Stomach (tissue), 19 donors: ENCODE results near the gene B3GLCT. TPM values are rescaled to one million over a fixed set of nuclear protein-coding genes. Genes with fewer than 3 reads are reported as not detected.

Source experiments
- DNase-seq, 2 donors: peaks; one replicate each; pipeline versions ENCODE4 v3.0.0 to v3.0.0-alpha.2; 2013 to 2019
- H3K27ac ChIP-seq, 5 donors: fragments of 200-600 bp in 4 of 5; sonication (generic) in 4 of 5; one replicate each; pipeline ENCODE4 v1.5.1; 2013 to 2019; ENCODE audit warnings: mild to moderate bottlenecking in 1 of 5, moderate library complexity in 1 of 5
- H3K27me3 ChIP-seq, 3 donors: fragments of 200-600 bp; sonication (generic); one replicate each; pipeline ENCODE4 v1.5.1; 2017 to 2019; ENCODE audit warnings: mixed run types in 1 of 3
- H3K36me3 ChIP-seq, 4 donors: fragments of 200-600 bp; sonication (generic); 1 replicate in 3 of 4; 2 replicates in 1 of 4; pipeline ENCODE4 v1.5.1; 2016 to 2019
- H3K4me1 ChIP-seq, 4 donors: fragments of 200-600 bp; sonication (generic); one replicate each; pipeline ENCODE4 v1.5.1; 2016 to 2019
- H3K4me3 ChIP-seq, 4 donors: fragments of 200-600 bp; sonication (generic) in 3 of 4; one replicate each; pipeline ENCODE4 v1.5.1; 2016 to 2019; ENCODE audit warnings: mild to moderate bottlenecking in 1 of 4
- H3K9me3 ChIP-seq, 4 donors: fragments of 200-600 bp; sonication (generic); one replicate each; pipeline ENCODE4 v1.5.1; 2016 to 2019
- EP300 ChIP-seq: sonication (generic); formaldehyde crosslinking; IDR thresholded peaks from one replicate; pipeline ENCODE4 v1.6.1; 2017; ENCODE audit warnings: antibody characterized with exemption
- POLR2A ChIP-seq, 4 donors: fragments of 450-650 bp; IDR thresholded peaks; one replicate each; pipeline ENCODE4 v1.6.1; 2016; ENCODE audit warnings: antibody characterized with exemption in 4 of 4, control low read depth in 2 of 4, mild to moderate bottlenecking in 1 of 4, moderate library complexity in 1 of 4
- POLR2AphosphoS5 ChIP-seq, 3 donors: sonication (generic); formaldehyde crosslinking; IDR thresholded peaks; one replicate each; pipeline ENCODE4 v1.6.1; 2016; ENCODE audit warnings: antibody characterized with exemption in 3 of 3
- WGBS, 5 donors: extraction: QIAGEN DNeasy Blood & Tissue Kit in 3 of 5; methylation state at CpG; one replicate each; pipeline versions ENCODE4 v1.1.5 to v1.1.7; 2013 to 2018; 5-methylcytosine and 5-hydroxymethylcytosine counted together
- intact Hi-C: fragments of 100-400 bp; cut with DNase I; formaldehyde crosslinking; loops from one replicate; pipeline ENCODE4 v1.15.1; 2023; ENCODE audit warnings: low total_unique reads
- long read RNA-seq, 10 donors: transcript quantifications; one replicate each; lab custom pipeline, GENCODE V29; 2026
- polyA plus RNA-seq, 3 donors: library from polyadenylated mRNA; stranded (reverse); fragments of 200-250 nt; gene quantifications; one replicate each; pipeline ENCODE4 v1.2.3, GENCODE V29; 2013
- total RNA-seq, 5 donors: library from RNA; depleted of rRNA; stranded (reverse); fragments of >200 nt; gene quantifications; one replicate each; pipeline versions ENCODE4 v1.1.0 to v1.2.3, GENCODE V29; 2014 to 2016
- TF ChIP-seq, protein P1 (sequence below), 7 experiments: fragments of 450-650 bp in 4 of 7; fragments of 200-600 bp in 3 of 7; sonication (generic) in 3 of 7; IDR thresholded peaks; one replicate each; pipeline ENCODE4 v1.5.1; 2016 to 2019; ENCODE audit warnings: antibody characterized with exemption in 7 of 7, control low read depth in 2 of 7, mild to moderate bottlenecking in 1 of 7
- donor health status: healthy with polysubstance abuse.
- donor health status: Bipolar disorder and iron deficiency.
- donor health status: healthy.

The B3GLCT gene
- 10 to 100 TPM in 2 of 5 donors, 1 to 10 TPM in 1, not detected in 2; 9.6 to 16.1 (median 15.4) TPM for total RNA-seq
- polyA plus RNA-seq = 1 to 10 TPM in 2 of 3 donors, under 1 TPM in 1; 0.76 to 3.3 (median 1.6) TPM
- long read RNA-seq, donor 1, full-length matches to known transcripts = 1 of 1 reads
- long read RNA-seq, donor 1, partial matches to known transcripts = 0 of 1 reads
- long read RNA-seq, donor 1, other reads (novel, unspliced or antisense) = 0 of 1 reads
- long read RNA-seq, donor 2, full-length matches to known transcripts = 4 of 4 reads
- long read RNA-seq, donor 2, partial matches to known transcripts = 0 of 4 reads
- long read RNA-seq, donor 2, other reads (novel, unspliced or antisense) = 0 of 4 reads
- long read RNA-seq, donor 3 = 0 reads
- long read RNA-seq, donor 4, full-length matches to known transcripts = 1 of 1 reads
- long read RNA-seq, donor 4, partial matches to known transcripts = 0 of 1 reads
- long read RNA-seq, donor 4, other reads (novel, unspliced or antisense) = 0 of 1 reads
- long read RNA-seq, donor 5, full-length matches to known transcripts = 4 of 4 reads
- long read RNA-seq, donor 5, partial matches to known transcripts = 0 of 4 reads
- long read RNA-seq, donor 5, other reads (novel, unspliced or antisense) = 0 of 4 reads
- long read RNA-seq, donor 6, full-length matches to known transcripts = 2 of 2 reads
- long read RNA-seq, donor 6, partial matches to known transcripts = 0 of 2 reads
- long read RNA-seq, donor 6, other reads (novel, unspliced or antisense) = 0 of 2 reads
- long read RNA-seq, donor 7, full-length matches to known transcripts = 2 of 2 reads
- long read RNA-seq, donor 7, partial matches to known transcripts = 0 of 2 reads
- long read RNA-seq, donor 7, other reads (novel, unspliced or antisense) = 0 of 2 reads
- long read RNA-seq, donor 8 = 0 reads
- long read RNA-seq, donor 9, full-length matches to known transcripts = 1 of 1 reads
- long read RNA-seq, donor 9, partial matches to known transcripts = 0 of 1 reads
- long read RNA-seq, donor 9, other reads (novel, unspliced or antisense) = 0 of 1 reads
- long read RNA-seq, donor 10, full-length matches to known transcripts = 1 of 1 reads
- long read RNA-seq, donor 10, partial matches to known transcripts = 0 of 1 reads
- long read RNA-seq, donor 10, other reads (novel, unspliced or antisense) = 0 of 1 reads

DNA sequence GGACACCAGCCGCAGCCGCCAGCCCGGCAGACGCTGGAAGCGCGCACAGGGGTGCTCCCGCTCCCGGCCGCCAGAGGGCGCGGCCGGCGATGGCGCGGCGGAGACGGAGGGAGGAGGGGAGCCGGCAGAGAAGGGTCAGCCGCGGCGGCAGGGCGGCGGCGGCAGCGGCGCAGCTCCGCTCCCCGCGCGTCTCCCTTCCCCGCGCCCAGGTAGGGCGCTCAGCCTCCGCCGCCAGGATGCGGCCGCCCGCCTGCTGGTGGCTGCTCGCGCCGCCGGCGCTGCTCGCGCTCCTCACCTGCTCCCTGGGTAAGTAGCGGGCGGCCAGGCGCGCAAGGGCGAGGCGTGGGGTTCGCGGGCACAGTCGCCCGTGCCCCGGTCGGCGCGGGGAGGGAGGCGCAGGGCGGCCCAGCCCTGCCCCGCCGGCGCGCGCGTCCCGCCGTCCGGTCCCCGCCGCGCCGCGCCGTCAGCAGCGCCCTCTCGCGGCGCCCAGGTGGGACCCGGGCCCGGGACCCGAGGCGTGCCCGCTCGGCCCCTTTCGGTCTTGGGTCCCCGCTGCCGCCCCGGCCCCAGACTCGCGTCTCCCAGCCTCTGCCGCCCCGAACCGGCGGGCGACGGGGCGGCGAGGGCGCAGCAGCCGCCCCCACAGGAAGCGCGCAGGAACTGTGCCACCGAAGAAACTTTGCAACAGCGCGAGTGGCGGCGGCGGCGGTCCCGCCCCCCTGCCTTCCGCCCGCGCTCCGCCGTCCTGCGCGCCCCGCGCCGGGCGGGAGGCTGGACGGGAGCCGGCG is at the start of gene B3GLCT:
Gene B3GLCT, plus strand, starts transcription at position 127 of the 788 bp plus-strand sequence. Its CDS starts 110 bp downstream, at position 237.
- Histone ChIP-seq H3K4me3 (peak within 1 kb of the TSS; percentile 68 to 94 (median 86)), H3K9me3 (no peaks in the 10 kb centered on the region), H3K27ac (peak within 1 kb of the TSS; percentile 93 to 99 (median 97)), H3K27me3 (no peaks in the 10 kb centered on the region), H3K4me1 (peaks cover 6 to 31% (median 23%) of the 10 kb centered on the region in 4 donors), H3K36me3 (no peaks in the 10 kb centered on the region)
- WGBS, 5 donors = 0% methylated on average over 17 to 126 of the region's 126 CpGs
- TF ChIP-seq, protein P1, sequence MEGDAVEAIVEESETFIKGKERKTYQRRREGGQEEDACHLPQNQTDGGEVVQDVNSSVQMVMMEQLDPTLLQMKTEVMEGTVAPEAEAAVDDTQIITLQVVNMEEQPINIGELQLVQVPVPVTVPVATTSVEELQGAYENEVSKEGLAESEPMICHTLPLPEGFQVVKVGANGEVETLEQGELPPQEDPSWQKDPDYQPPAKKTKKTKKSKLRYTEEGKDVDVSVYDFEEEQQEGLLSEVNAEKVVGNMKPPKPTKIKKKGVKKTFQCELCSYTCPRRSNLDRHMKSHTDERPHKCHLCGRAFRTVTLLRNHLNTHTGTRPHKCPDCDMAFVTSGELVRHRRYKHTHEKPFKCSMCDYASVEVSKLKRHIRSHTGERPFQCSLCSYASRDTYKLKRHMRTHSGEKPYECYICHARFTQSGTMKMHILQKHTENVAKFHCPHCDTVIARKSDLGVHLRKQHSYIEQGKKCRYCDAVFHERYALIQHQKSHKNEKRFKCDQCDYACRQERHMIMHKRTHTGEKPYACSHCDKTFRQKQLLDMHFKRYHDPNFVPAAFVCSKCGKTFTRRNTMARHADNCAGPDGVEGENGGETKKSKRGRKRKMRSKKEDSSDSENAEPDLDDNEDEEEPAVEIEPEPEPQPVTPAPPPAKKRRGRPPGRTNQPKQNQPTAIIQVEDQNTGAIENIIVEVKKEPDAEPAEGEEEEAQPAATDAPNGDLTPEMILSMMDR (IDR thresholded peaks at IDR 0.05) = peak in 4 of 7 experiments; percentile 71 to 97 (median 88)
- TF ChIP-seq POLR2AphosphoS5 (IDR thresholded peaks at IDR 0.05) (peak; percentile 45 to 52 (median 45)), EP300 (no peak), POLR2A (IDR thresholded peaks at IDR 0.05) (no peak)
- intact Hi-C loops = no loop called here
- DNase-seq = peak; percentile 84 to 95

DNA sequence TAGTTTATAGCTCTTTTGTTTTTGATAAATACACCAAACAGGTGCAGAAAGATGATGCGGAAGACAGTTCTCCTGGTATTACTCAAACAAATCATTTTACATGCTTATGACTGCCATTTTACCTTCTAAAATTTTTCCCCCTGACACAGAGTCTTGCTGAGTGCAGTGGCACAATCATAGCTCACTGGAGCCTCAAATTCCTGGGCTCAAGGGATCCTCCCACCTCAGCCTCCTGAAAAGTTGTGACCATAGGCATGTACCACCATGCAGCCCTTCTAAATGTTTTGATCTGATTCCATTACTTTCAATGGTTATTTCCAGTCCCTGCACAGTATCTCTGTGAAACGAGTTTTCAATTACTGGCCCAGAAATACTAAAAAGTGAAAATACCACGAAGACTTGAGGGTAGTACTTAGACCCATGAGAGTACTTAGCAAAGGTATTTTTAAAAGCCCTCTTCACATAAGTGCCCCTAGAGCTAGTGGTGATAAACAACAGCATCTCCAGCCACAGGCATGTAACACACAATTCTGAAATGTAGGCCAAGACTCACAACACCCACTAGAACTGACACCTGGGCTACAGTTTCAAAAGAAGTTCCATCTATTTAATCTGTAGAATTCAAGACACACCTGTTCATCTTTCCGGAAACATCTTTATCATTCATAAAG is 49.3 kb upstream of the B3GLCT start:
- no peaks in the 10 kb centered on the region for H3K4me1 ChIP-seq
- no peaks in the 10 kb centered on the region for H3K27me3 ChIP-seq
- intact Hi-C loops = no loop called here
- WGBS, 5 donors = 89 to 96% (median 95%) methylated on average over 4 of the region's 4 CpGs
- TF ChIP-seq EP300 (no peak), POLR2AphosphoS5 (IDR thresholded peaks at IDR 0.05) (no peak), POLR2A (IDR thresholded peaks at IDR 0.05) (no peak)
- TF ChIP-seq, protein P1 (IDR thresholded peaks at IDR 0.05) = no peak
- H3K9me3 ChIP-seq = no peaks in the 10 kb centered on the region
- H3K27ac ChIP-seq = no peak overlapping the region
- no peak for DNase-seq
- no peak overlapping the region for H3K4me3 ChIP-seq
- peaks cover 50 to 100% (median 100%) of the 10 kb centered on the region in 4 donors for H3K36me3 ChIP-seq

DNA sequence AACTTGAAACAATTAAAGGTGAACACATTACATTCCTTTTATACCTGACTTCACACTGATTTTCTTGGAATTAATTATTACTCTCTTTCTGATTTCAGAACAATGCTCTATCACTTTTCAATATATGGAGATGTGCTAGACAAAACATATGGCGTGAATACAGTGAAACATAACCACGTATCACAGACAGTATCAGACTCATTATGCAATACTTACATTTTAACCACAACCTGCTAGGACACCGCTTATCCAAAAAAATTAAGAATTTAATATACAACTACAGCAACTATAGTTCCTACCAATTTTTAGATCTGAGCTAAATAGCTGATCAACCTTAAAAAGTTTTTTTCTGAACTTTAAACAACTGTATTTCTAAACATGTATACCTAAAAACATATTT is 47.9 kb upstream of the B3GLCT start:
- 90 to 98% (median 92%) methylated on average over 3 of the region's 3 CpGs for WGBS, 5 donors
- Histone ChIP-seq H3K27me3 (no peaks in the 10 kb centered on the region), H3K4me3 (no peak overlapping the region), H3K9me3 (no peaks in the 10 kb centered on the region), H3K36me3 (peaks cover 50 to 100% (median 100%) of the 10 kb centered on the region in 4 donors), H3K27ac (no peak overlapping the region), H3K4me1 (no peaks in the 10 kb centered on the region)
- intact Hi-C loops = no loop called here
- TF ChIP-seq EP300 (no peak), POLR2AphosphoS5 (IDR thresholded peaks at IDR 0.05) (no peak), POLR2A (IDR thresholded peaks at IDR 0.05) (no peak)
- TF ChIP-seq, protein P1 (IDR thresholded peaks at IDR 0.05) = no peak
- no peak for DNase-seq
